OCI-LY3 (cell line): ENCODE results near the gene TRABD2B.

Experiments used
- H2AFZ ChIP-seq: fragments of 200-600, 300-600 bp; shearing (Covaris generic); 2 replicates; pipeline ENCODE4 v1.6.0; 2014; ENCODE audit warnings: antibody characterized with exemption, low read depth, low read length
- H3K27ac ChIP-seq: fragments of 200-600, 300-600 bp; sonication (generic); 2 replicates; pipeline ENCODE4 v1.5.1; 2014; ENCODE audit warnings: mild to moderate bottlenecking, low read length, moderate library complexity, mixed read lengths
- H3K27me3 ChIP-seq: fragments of 200-600, 300-600 bp; sonication (generic); 2 replicates; pipeline ENCODE4 v1.6.1; 2014; ENCODE audit warnings: low read depth, low read length, mixed read lengths
- H3K36me3 ChIP-seq: fragments of 200-600, 300-600 bp; sonication (generic); replicated peaks from 2 replicates; pipeline ENCODE3; 2014; ENCODE audit warnings: low read depth, low read length, mixed read lengths
- H3K4me1 ChIP-seq: fragments of 300-600, 200-600 bp; sonication (generic); 2 replicates; pipeline ENCODE4 v1.6.1; 2014; ENCODE audit warnings: low read length, mixed read lengths
- H3K4me2 ChIP-seq: fragments of 200-600, 300-600 bp; sonication (generic); 2 replicates; pipeline ENCODE4 v1.6.1; 2014; ENCODE audit warnings: low read length, mixed read lengths
- H3K4me3 ChIP-seq: fragments of 300-600, 200-600 bp; sonication (generic); 2 replicates; pipeline ENCODE4 v1.5.1; 2014; ENCODE audit warnings: antibody characterized with exemption, mild to moderate bottlenecking, low read length, moderate library complexity
- H3K79me2 ChIP-seq: fragments of 300-600, 200-600 bp; shearing (Covaris generic); 2 replicates; pipeline ENCODE4 v1.6.1; 2014; ENCODE audit warnings: mild to moderate bottlenecking, low read length, mixed read lengths
- H3K9ac ChIP-seq: fragments of 300-600, 200-600 bp; shearing (Covaris generic); 2 replicates; pipeline ENCODE4 v1.6.0; 2014; ENCODE audit warnings: mild to moderate bottlenecking, low read length, moderate library complexity
- H3K9me3 ChIP-seq: fragments of 200-600, 300-600 bp; shearing (Covaris generic); 2 replicates; pipeline ENCODE4 v1.6.1; 2014; ENCODE audit warnings: low read length, mixed read lengths; ENCODE audit not compliant: insufficient read depth
- H4K20me1 ChIP-seq: fragments of 200-600, 300-600 bp; sonication (generic); 2 replicates; pipeline ENCODE4 v1.6.1; 2016; ENCODE audit warnings: low read length, mixed read lengths; ENCODE audit not compliant: insufficient read depth
- EZH2phosphoT487 ChIP-seq: fragments of 200-600 bp; shearing (Covaris generic); IDR thresholded peaks from 2 replicates; pipeline ENCODE4 v1.6.1; 2018; ENCODE audit warnings: antibody characterized with exemption, mixed run types, low read depth
- TF ChIP-seq, protein P1 (sequence below): fragments of 200-600, 300-600 bp; sonication (generic); IDR thresholded peaks from 2 replicates; pipeline ENCODE4 v1.5.1; 2014; ENCODE audit warnings: antibody characterized with exemption, low read length, low read depth

Gene TRABD2B

DNA sequence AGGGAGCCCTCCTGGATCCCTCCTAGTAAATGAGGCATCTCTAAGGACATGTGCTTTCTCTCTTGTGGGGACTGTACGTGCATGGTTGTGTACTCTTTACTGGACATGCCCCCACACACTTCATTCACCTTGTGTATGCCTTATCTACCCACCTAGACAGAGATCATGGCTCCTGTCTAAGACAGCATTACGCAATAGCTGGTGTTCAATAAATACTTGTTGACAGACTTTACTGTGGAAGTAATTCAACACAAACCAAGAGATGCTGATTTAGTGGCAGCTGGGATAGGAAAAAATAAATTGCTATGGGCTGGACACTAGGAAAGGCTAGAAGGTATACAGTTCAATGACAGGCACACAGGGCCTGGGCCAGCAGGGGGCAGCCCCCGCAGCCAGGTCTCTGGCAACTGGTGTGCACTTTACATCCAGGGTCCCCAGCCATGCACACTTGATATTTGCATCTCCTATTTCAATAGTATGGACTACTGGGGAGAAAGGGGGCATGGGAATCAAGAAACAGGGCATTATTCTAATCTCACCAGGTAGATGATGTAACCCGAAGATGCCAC, 24.2 kb downstream of the TRABD2B start:
- Histone ChIP-seq H3K4me2 (no peak overlapping the region), H3K9me3 (no peaks in the 10 kb centered on the region), H3K4me3 (no peak overlapping the region), H3K79me2 (no peaks in the 10 kb centered on the region), H4K20me1 (no peaks in the 10 kb centered on the region), H2AFZ (no peak overlapping the region), H3K27me3 (no peaks in the 10 kb centered on the region), H3K27ac (no peak overlapping the region), H3K36me3 (no peaks in the 10 kb centered on the region), H3K4me1 (no peaks in the 10 kb centered on the region), H3K9ac (no peak overlapping the region)
- TF ChIP-seq EZH2phosphoT487 = no peak
- TF ChIP-seq, protein P1, sequence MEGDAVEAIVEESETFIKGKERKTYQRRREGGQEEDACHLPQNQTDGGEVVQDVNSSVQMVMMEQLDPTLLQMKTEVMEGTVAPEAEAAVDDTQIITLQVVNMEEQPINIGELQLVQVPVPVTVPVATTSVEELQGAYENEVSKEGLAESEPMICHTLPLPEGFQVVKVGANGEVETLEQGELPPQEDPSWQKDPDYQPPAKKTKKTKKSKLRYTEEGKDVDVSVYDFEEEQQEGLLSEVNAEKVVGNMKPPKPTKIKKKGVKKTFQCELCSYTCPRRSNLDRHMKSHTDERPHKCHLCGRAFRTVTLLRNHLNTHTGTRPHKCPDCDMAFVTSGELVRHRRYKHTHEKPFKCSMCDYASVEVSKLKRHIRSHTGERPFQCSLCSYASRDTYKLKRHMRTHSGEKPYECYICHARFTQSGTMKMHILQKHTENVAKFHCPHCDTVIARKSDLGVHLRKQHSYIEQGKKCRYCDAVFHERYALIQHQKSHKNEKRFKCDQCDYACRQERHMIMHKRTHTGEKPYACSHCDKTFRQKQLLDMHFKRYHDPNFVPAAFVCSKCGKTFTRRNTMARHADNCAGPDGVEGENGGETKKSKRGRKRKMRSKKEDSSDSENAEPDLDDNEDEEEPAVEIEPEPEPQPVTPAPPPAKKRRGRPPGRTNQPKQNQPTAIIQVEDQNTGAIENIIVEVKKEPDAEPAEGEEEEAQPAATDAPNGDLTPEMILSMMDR = peak; percentile 39

DNA sequence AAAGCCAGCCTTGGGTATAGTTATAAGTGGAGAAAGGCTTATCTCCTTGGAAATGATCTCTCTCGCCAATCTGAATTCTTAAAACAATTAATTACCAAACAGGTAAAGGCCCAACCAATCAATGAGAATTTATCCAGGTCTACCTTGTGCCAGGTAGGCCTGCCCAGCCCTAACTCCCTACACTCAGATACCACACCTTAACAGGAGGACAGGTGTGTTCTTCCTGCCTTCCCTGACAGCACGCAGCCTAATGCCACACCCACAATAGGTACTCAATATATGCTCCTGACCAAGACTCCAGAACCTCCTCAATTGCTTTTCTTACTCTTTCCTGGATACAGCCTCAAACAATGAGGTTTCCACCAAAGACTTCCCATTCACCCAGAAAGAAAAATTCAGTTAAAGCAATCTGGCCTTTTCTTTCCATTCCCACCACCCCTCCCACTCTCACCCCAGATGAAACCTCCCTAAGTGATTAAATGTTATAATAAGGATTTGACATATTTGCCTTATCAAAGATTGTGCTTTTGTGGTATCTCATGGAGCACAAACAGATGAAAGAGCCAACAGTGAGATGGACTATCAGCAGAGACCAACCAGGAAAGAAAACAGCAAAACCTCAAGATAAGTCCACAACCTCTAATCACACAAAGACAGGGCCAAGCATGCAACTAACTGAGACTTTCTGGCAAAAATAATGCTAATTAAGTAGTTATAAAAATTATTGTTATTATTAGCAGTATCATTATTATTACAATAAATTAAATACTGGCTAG, 25.6 kb downstream of the TRABD2B start:
- Histone ChIP-seq H2AFZ (no peak overlapping the region), H3K9ac (no peak overlapping the region), H3K4me1 (no peaks in the 10 kb centered on the region), H3K4me2 (no peak overlapping the region), H3K27me3 (no peaks in the 10 kb centered on the region), H3K9me3 (no peaks in the 10 kb centered on the region), H3K4me3 (no peak overlapping the region), H4K20me1 (no peaks in the 10 kb centered on the region), H3K27ac (no peak overlapping the region), H3K79me2 (no peaks in the 10 kb centered on the region), H3K36me3 (no peaks in the 10 kb centered on the region)
- no peak for TF ChIP-seq EZH2phosphoT487
- TF ChIP-seq, protein P1 = no peak

DNA sequence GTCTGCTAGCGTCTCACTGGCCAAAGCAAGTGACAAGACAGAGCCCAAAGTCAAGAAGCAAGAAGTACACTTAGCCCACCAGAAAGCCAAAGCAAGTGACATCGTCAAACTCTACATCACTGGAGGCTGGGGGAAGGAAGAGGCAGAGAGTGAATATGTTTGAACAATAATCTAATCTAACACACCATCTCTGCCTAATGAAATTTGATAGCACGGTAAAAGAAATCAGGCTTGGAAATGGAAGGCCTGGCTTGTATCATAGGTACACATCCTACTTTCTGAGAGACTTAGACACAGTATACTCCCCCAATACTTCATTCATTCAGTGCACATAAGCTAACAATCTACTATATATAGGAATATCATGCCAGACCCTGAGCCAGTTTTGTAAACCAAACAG, 26.3 kb downstream of the TRABD2B start:
- Histone ChIP-seq H3K79me2 (no peaks in the 10 kb centered on the region), H3K9me3 (no peaks in the 10 kb centered on the region), H3K4me1 (no peaks in the 10 kb centered on the region), H3K27me3 (no peaks in the 10 kb centered on the region), H2AFZ (no peak overlapping the region), H4K20me1 (no peaks in the 10 kb centered on the region), H3K9ac (no peak overlapping the region), H3K27ac (no peak overlapping the region), H3K4me2 (no peak overlapping the region), H3K4me3 (no peak overlapping the region), H3K36me3 (no peaks in the 10 kb centered on the region)
- TF ChIP-seq EZH2phosphoT487 = no peak
- TF ChIP-seq, protein P1 = no peak

DNA sequence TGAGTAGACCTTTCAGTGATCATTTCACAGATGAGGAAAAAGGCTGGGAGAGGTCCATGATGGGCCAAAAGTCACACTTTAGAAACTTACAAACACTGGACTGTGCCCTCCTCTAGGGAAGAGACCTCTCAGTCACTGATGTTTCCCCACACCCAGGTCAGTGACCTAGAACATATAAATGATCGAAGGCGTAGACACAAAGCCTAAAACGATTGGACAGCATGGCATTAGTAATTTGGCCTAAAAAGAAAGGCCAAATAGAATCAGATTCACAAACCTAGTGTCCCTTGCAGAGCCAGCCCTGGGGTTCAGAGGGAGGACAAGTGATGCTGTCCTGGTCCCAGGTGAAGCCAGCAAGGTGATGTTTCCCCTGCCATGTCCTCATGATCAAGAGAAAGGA, 27.7 kb downstream of the TRABD2B start:
- Histone ChIP-seq H3K9me3 (no peaks in the 10 kb centered on the region), H3K79me2 (no peaks in the 10 kb centered on the region), H3K9ac (no peak overlapping the region), H3K27ac (no peak overlapping the region), H3K27me3 (no peaks in the 10 kb centered on the region), H3K4me2 (no peak overlapping the region), H3K36me3 (no peaks in the 10 kb centered on the region), H3K4me1 (no peaks in the 10 kb centered on the region), H2AFZ (no peak overlapping the region), H4K20me1 (no peaks in the 10 kb centered on the region), H3K4me3 (no peak overlapping the region)
- no peak for TF ChIP-seq EZH2phosphoT487
- TF ChIP-seq, protein P1 = no peak
